Stimulated activated naive CD4-positive, alpha-beta T cell treated with Interleukin-2 at 50 U/mL for 16 hours (primary cell): Measurements from ENCODE around the gene SCN9A.
"Not testable (repeated sequence)": the region's sequence is repeated elsewhere in the genome, so short reads cannot be mapped to it uniquely, and the experiment has no call there.

Experiments used
- DNase-seq: peaks from one replicate; lab custom pipeline; 2025; lab: John Stamatoyannopoulos, UW

The SCN9A gene

GRCh38 chr2:166375736-166376487 is at the start of gene SCN9A:
TSS of gene SCN9A (minus strand) at chr2:166375944. CDS start at chr2:166311756, 64,188 bp downstream.
- DNase-seq = no peak

GRCh38 chr2:166424841-166425240 is 49.1 kb upstream of the SCN9A start:
- DNase-seq = no peak

GRCh38 chr2:166419616-166419934 is 43.8 kb upstream of the SCN9A start:
- DNase-seq = no peak

GRCh38 chr2:166418853-166419615 is 43.3 kb upstream of the SCN9A start:
- DNase-seq = no peak

- DNase-seq = no peak
These were observed 41.9 kb upstream of the SCN9A start for GRCh38 chr2:166417669-166418068.

- no peak for DNase-seq
These were observed 37.5 kb upstream of the SCN9A start for GRCh38 chr2:166413255-166413654.

GRCh38 chr2:166411473-166412230 is 35.9 kb upstream of the SCN9A start:
- no peak for DNase-seq

GRCh38 chr2:166410828-166411472 is 35.2 kb upstream of the SCN9A start:
- DNase-seq = no peak

- not testable (repeated sequence) for DNase-seq
These were observed 32.0 kb upstream of the SCN9A start for GRCh38 chr2:166407746-166408145.

- no peak for DNase-seq
These were observed 30.6 kb upstream of the SCN9A start for GRCh38 chr2:166406374-166406773.

- no peak for DNase-seq
These were observed 29.8 kb upstream of the SCN9A start for GRCh38 chr2:166405569-166405926.

GRCh38 chr2:166404831-166405568 is 29.3 kb upstream of the SCN9A start:
- DNase-seq = no peak

GRCh38 chr2:166394245-166394644 is 18.5 kb upstream of the SCN9A start:
- DNase-seq = no peak

- DNase-seq = no peak
These were observed 17.3 kb upstream of the SCN9A start for GRCh38 chr2:166393008-166393407.

GRCh38 chr2:166388481-166389070 is 12.8 kb upstream of the SCN9A start:
- no peak for DNase-seq

GRCh38 chr2:166385313-166385712 is 9.6 kb upstream of the SCN9A start:
- DNase-seq = no peak

- no peak for DNase-seq
These were observed 9.0 kb upstream of the SCN9A start for GRCh38 chr2:166384774-166385173.

- DNase-seq = no peak
These were observed 6.7 kb upstream of the SCN9A start for GRCh38 chr2:166382448-166382847.

- DNase-seq = no peak
These were observed 4.9 kb upstream of the SCN9A start for GRCh38 chr2:166380615-166381014.

- DNase-seq = no peak
These were observed 1.1 kb upstream of the SCN9A start for GRCh38 chr2:166376873-166377272.

- no peak for DNase-seq
These were observed 714 bp upstream of the SCN9A start for GRCh38 chr2:166376488-166376828.
